HepG2 (cell line): ENCODE measurements around the gene C11orf54. TPM values are rescaled to one million over a fixed set of nuclear protein-coding genes. Genes with fewer than 3 reads are reported as not detected.

Source experiments
- ATAC-seq: fragments of 200-7000 bp; cut with Tn5 transposase; 3 replicates; pipeline ENCODE4 v1.9.1; 2020; ENCODE audit warnings: mild to moderate bottlenecking, moderate library complexity
- BruUV-seq: library from RNA; stranded (reverse); fragments of 400-500 nt; replicated peaks from 2 replicates; lab custom pipeline; 2021; lab: Mats Ljungman, UMichigan
- CTCF ChIA-PET: fragments of 300-600 bp; formaldehyde crosslinking; extraction: SDS; loops from one replicate; lab custom pipeline; 2021; ENCODE audit warnings: low total read pairs, inconsistent platforms, low intra/inter-chr PET ratio; lab: Yijun Ruan, JAX
- POLR2A ChIA-PET: fragments of 350-600 bp; sonication (Branson Sonifier 250); formaldehyde crosslinking; loops from one replicate; lab custom pipeline; 2020; ENCODE audit warnings: antibody characterized with exemption, inconsistent platforms; lab: Yijun Ruan, JAX
- DNase-seq: peaks from one replicate; pipeline ENCODE4 v3.0.0-alpha.2; 2015; ENCODE audit warnings: low spot score
- FAIRE-seq: peaks from 3 replicates; lab custom pipeline; 2011; peaks lifted over from hg19 to GRCh38; lab: Jason Lieb, UNC
- H2AFZ ChIP-seq: one replicate; pipeline ENCODE4 v1.6.1; 2011; ENCODE audit warnings: low read length, inconsistent platforms
- H3K27ac ChIP-seq: fragments of 300-600 bp; 3 replicates; pipeline ENCODE4 v1.8.0; 2011; ENCODE audit warnings: mixed run types, mild to moderate bottlenecking, mixed read lengths, low read length, inconsistent platforms; ENCODE audit not compliant: insufficient read depth; ENCODE audit errors: extremely low read length
- H3K27me3 ChIP-seq, 2 experiments: fragments of 200-600 bp in 1 of 2; 2 replicates in 1 of 2; 3 replicates in 1 of 2; pipeline versions ENCODE4 v1.6.0 to v1.8.0; 2011; ENCODE audit warnings: low read length in 2 of 2, mild to moderate bottlenecking in 2 of 2, moderate library complexity in 2 of 2, inconsistent platforms in 1 of 2; ENCODE audit not compliant: insufficient read depth in 2 of 2, control insufficient read depth in 1 of 2
- H3K36me3 ChIP-seq, 2 experiments: fragments of 200-600 bp in 1 of 2; replicated peaks in 1 of 2; 2 replicates in 1 of 2; 3 replicates in 1 of 2; pipeline versions ENCODE4 v1.5.1 to v1.8.0; 2011; ENCODE audit warnings: low read length in 2 of 2, inconsistent platforms in 1 of 2; ENCODE audit not compliant: insufficient read depth in 2 of 2, control insufficient read depth in 1 of 2
- H3K4me1 ChIP-seq: 2 replicates; pipeline ENCODE4 v1.5.1; 2012; ENCODE audit warnings: low read length, inconsistent platforms; ENCODE audit not compliant: insufficient read depth
- H3K4me2 ChIP-seq: 2 replicates; pipeline ENCODE4 v1.6.0; 2011; ENCODE audit warnings: low read depth, low read length, inconsistent platforms
- H3K4me3 ChIP-seq, 3 experiments: fragments of 200-600 bp in 1 of 3; sonication (generic), shearing (Covaris generic) in 1 of 3; replicated peaks in 1 of 3; 2 replicates each; pipeline ENCODE4 v1.5.1; 2011 to 2016; ENCODE audit warnings: low read length in 3 of 3, inconsistent platforms in 2 of 3, low read depth in 2 of 3, mild to moderate bottlenecking in 2 of 3, control low read depth in 1 of 3, mixed read lengths in 1 of 3; ENCODE audit not compliant: insufficient read depth in 1 of 3
- H3K79me2 ChIP-seq: one replicate; pipeline ENCODE4 v1.6.1; 2011; ENCODE audit warnings: low read length, inconsistent platforms; ENCODE audit not compliant: insufficient read depth
- H3K9ac ChIP-seq: 2 replicates; pipeline ENCODE4 v1.6.0; 2011; ENCODE audit warnings: mild to moderate bottlenecking, low read depth, low read length, inconsistent platforms; ENCODE audit not compliant: insufficient read depth
- H3K9me3 ChIP-seq: 2 replicates; pipeline ENCODE4 v1.5.1; 2012; ENCODE audit warnings: mild to moderate bottlenecking, low read length
- H4K20me1 ChIP-seq: 2 replicates; pipeline ENCODE4 v1.6.0; 2011; ENCODE audit warnings: inconsistent platforms, mild to moderate bottlenecking, low read length, moderate library complexity; ENCODE audit not compliant: insufficient read depth
- CHD2 ChIP-seq: IDR thresholded peaks from 2 replicates; pipeline ENCODE4 v1.6.1; 2011; ENCODE audit warnings: low read depth, low read length, improper control_type of control experiment
- FIP1L1 ChIP-seq: fragments of 200-400 bp; formaldehyde crosslinking; IDR thresholded peaks from 2 replicates; pipeline ENCODE4 v1.6.1; 2018; ENCODE audit warnings: low read depth, mild to moderate bottlenecking, low read length, moderate library complexity, borderline replicate concordance; ENCODE audit not compliant: insufficient read depth
- HNRNPH1 ChIP-seq: fragments of 200-400 bp; formaldehyde crosslinking; optimal IDR thresholded peaks from 2 replicates; pipeline ENCODE3; 2017; ENCODE audit warnings: mild to moderate bottlenecking, low read depth, low read length
- HOXA3 ChIP-seq: sonication (generic); formaldehyde crosslinking; IDR thresholded peaks from 2 replicates; pipeline ENCODE4 v1.5.0; 2020; ENCODE audit warnings: missing genetic modification reagents
- KLF13 ChIP-seq: sonication (generic); formaldehyde crosslinking; IDR thresholded peaks from 2 replicates; pipeline ENCODE4 v1.4.0; 2020; ENCODE audit warnings: mild to moderate bottlenecking, missing genetic modification reagents
- KMT2B ChIP-seq: IDR thresholded peaks from 2 replicates; pipeline ENCODE4 v1.6.1; 2016; ENCODE audit warnings: missing genetic modification reagents, missing compliant biosample characterization
- PRPF4 ChIP-seq: fragments of 200-400 bp; formaldehyde crosslinking; IDR thresholded peaks from 2 replicates; pipeline ENCODE4 v1.6.1; 2016; ENCODE audit warnings: low read length, low read depth; ENCODE audit not compliant: poor library complexity, severe bottlenecking
- PTBP1 ChIP-seq: fragments of 200-400 bp; formaldehyde crosslinking; IDR thresholded peaks from 2 replicates; pipeline ENCODE4 v1.6.1; 2018; ENCODE audit warnings: low read length, low read depth; ENCODE audit not compliant: poor library complexity, severe bottlenecking
- REL ChIP-seq: sonication (generic); formaldehyde crosslinking; conservative IDR thresholded peaks from 2 replicates; pipeline ENCODE4 v1.8.0; 2022; ENCODE audit warnings: mild to moderate bottlenecking, missing genetic modification reagents, moderate library complexity
- RXRA ChIP-seq: sonication (generic); formaldehyde crosslinking; IDR thresholded peaks from 2 replicates; pipeline ENCODE4 v1.5.1; 2020; ENCODE audit warnings: missing genetic modification reagents
- SP1 ChIP-seq, 2 experiments: fragments of 450-650 bp in 1 of 2; sonication (generic) in 1 of 2; formaldehyde crosslinking in 1 of 2; IDR thresholded peaks; 2 replicates each; pipeline versions ENCODE4 v1.4.0 to v1.6.1; 2016 to 2020; ENCODE audit warnings: missing genetic modification reagents in 1 of 2
- TAF15 ChIP-seq: fragments of 200-400 bp; formaldehyde crosslinking; IDR thresholded peaks from one replicate; pipeline ENCODE4 v1.6.1; 2018; ENCODE audit warnings: mild to moderate bottlenecking, low read depth, low read length; ENCODE audit not compliant: poor library complexity, severe bottlenecking
- ZBTB21 ChIP-seq: sonication (generic); formaldehyde crosslinking; IDR thresholded peaks from 2 replicates; pipeline ENCODE4 v1.4.0; 2020; ENCODE audit warnings: missing genetic modification reagents
- ZEB1 ChIP-seq: IDR thresholded peaks from 2 replicates; pipeline ENCODE4 v1.6.1; 2012; ENCODE audit warnings: mild to moderate bottlenecking, low read depth, inconsistent platforms; ENCODE audit not compliant: insufficient replicate concordance
- ZNF121 ChIP-seq: sonication (generic); formaldehyde crosslinking; IDR thresholded peaks from 2 replicates; pipeline ENCODE4 v1.5.0; 2020; ENCODE audit warnings: mild to moderate bottlenecking, missing genetic modification reagents
- ZNF253 ChIP-seq: sonication (generic); formaldehyde crosslinking; IDR thresholded peaks from 2 replicates; pipeline ENCODE4 v1.8.0; 2022; ENCODE audit warnings: mild to moderate bottlenecking, missing genetic modification reagents, borderline replicate concordance
- ZNF367 ChIP-seq: sonication (generic); formaldehyde crosslinking; IDR thresholded peaks from 2 replicates; pipeline ENCODE4 v1.4.0; 2020; ENCODE audit warnings: missing genetic modification reagents, borderline replicate concordance
- ZNF546 ChIP-seq: sonication (generic); formaldehyde crosslinking; conservative IDR thresholded peaks from 2 replicates; pipeline ENCODE4 v1.8.1; 2023; ENCODE audit warnings: mild to moderate bottlenecking, missing genetic modification reagents
- ZNF644 ChIP-seq: IDR thresholded peaks from 2 replicates; pipeline ENCODE4 v1.6.1; 2016; ENCODE audit warnings: low read depth
- WGBS: methylation state at CpG from one replicate; pipeline ENCODE4 v1.1.6; 2017; ENCODE audit warnings: low lambda C conversion rate; 5-methylcytosine and 5-hydroxymethylcytosine counted together
- in situ Hi-C: cut with HindIII; loops from 2 replicates; pipeline ENCODE4 v1.10.0; 2017; ENCODE audit warnings: low pct_unique_long_range_greater_than_20kb; ENCODE audit not compliant: extremely low pct_ligation_motif_present
- intact Hi-C: fragments of 100-400 bp; cut with micrococcal nuclease; formaldehyde crosslinking; loops from one replicate; pipeline ENCODE4 v1.10.0; 2022; ENCODE audit not compliant: unreplicated experiment
- polyA plus RNA-seq, 8 experiments: library from polyadenylated mRNA; depleted of rRNA in 3 of 8; stranded (reverse) in 7 of 8; unstranded in 1 of 8; fragments of >200 nt; fragmentation: Illumina TruSeq in 4 of 8; extraction: Trizol in 4 of 8; gene quantifications; 2 replicates each; pipeline versions ENCODE4 v1.2.1 to v1.2.3, GENCODE V29; 2011 to 2016; ENCODE audit warnings: low read depth in 4 of 8, missing spikeins in 1 of 8, mixed read lengths in 1 of 8; ENCODE audit not compliant: insufficient read depth in 1 of 8
- total RNA-seq, 5 experiments: library from RNA; depleted of rRNA; stranded (reverse); fragments of >200 nt; fragmentation: Illumina TruSeq; extraction: Trizol; gene quantifications; 2 replicates each; pipeline ENCODE4 v1.2.3, GENCODE V29; 2016; ENCODE audit warnings: low read depth in 1 of 5
- TF ChIP-seq, protein P1 (sequence below): sonication (generic); formaldehyde crosslinking; IDR thresholded peaks from 2 replicates; pipeline ENCODE4 v1.4.0; 2020; ENCODE audit warnings: missing genetic modification reagents
- TF ChIP-seq, protein P2 (sequence below): sonication (generic); formaldehyde crosslinking; IDR thresholded peaks from 2 replicates; pipeline ENCODE4 v1.8.1; 2023; ENCODE audit warnings: mild to moderate bottlenecking, inconsistent platforms, moderate library complexity, missing genetic modification reagents, borderline replicate concordance

Gene C11orf54
- total and polyA plus RNA-seq, 2 of the 13 experiments (the other 11 are each of a cell fraction or from before 2014, with no cell fraction given) = 42.7 to 50.1 TPM

DNA sequence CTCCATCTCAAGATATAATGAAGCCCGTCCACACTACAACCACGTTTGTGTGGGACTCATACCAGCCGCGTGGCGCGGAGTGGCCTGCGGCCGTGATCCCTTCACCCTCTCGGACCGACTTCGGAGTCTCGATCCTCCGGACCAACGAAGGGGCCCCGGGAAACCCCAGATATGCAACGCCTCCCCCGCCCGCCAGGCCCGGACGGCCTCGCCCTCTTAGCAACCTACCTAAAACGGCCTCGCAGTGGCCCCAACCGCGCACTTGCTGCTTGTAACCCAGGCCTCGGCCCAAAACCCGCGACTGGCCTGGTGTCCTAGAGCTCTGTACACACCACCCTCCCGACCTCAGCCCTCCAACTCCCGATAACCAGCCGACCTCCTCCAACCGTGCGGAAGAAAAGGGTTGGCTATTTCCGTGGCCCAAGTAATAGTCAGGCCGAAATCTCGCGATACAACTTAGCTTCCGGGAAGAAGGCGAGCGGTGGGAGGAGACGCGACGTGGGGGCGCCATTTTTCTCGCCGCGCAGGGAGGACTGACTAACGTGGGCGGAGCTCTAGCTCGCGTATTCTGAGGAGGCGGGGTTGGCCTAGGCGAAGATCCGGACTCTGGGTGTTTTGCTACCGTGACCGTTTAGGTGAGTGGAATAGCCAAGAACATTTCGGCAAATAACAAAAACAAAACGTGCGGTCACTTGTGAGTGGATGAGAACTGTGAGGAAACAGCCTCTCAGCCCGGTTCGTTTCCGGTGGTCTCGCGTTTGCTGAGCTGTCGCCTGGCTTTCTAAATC, at the start of gene C11orf54, which contains the start of gene TAF1D (continued):
- TF ChIP-seq ZBTB21 (CRISPR knock-in tag) (0 out of 2 replicates have a peak, but pooled peaks have one; percentile 6), PTBP1 (peak; percentile 48), ZNF644 (no peak), ZEB1 (peak; percentile 26), PRPF4 (no peak), RXRA (peak; percentile 50; the same call in 1 of the 2 replicates), KMT2B (CRISPR knock-in tag) (peak; percentile 52), HNRNPH1 (peak; percentile 92), HOXA3 (CRISPR knock-in tag) (peak; percentile 92), TAF15 (no peak), KLF13 (CRISPR knock-in tag) (no peak), CHD2 (peak; percentile 93)
- TF ChIP-seq, protein P1, sequence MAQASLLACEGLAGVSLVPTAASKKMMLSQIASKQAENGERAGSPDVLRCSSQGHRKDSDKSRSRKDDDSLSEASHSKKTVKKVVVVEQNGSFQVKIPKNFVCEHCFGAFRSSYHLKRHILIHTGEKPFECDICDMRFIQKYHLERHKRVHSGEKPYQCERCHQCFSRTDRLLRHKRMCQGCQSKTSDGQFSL (CRISPR knock-in tag) = no peak

GRCh38 chr11:93694109-93694508, 47.4 kb upstream of the C11orf54 start:
- TF ChIP-seq, protein P2, sequence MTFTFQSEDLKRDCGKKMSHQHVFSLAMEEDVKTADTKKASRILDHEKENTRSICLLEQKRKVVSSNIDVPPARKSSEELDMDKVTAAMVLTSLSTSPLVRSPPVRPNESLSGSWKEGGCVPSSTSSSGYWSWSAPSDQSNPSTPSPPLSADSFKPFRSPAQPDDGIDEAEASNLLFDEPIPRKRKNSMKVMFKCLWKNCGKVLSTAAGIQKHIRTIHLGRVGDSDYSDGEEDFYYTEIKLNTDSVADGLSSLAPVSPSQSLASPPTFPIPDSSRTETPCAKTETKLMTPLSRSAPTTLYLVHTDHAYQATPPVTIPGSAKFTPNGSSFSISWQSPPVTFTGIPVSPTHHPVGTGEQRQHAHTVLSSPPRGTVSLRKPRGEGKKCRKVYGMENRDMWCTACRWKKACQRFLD (CRISPR knock-in tag) = no peak
- TF ChIP-seq SP1 (IDR thresholded peaks at IDR 0.05) (no peak), SP1 (CRISPR knock-in tag; IDR thresholded peaks at IDR 0.05) (no peak), REL (CRISPR knock-in tag) (no peak), FIP1L1 (no peak), HNRNPH1 (no peak), ZNF367 (CRISPR knock-in tag) (no peak), ZNF121 (CRISPR knock-in tag) (no peak), ZNF253 (CRISPR knock-in tag) (no peak), ZNF546 (CRISPR knock-in tag) (no peak)
- Histone ChIP-seq H3K27me3 (no peaks in the 10 kb centered on the region), H3K9ac (no peak overlapping the region), H3K27ac (no peak overlapping the region), H2AFZ (no peak overlapping the region), H3K4me2 (no peak overlapping the region), H3K4me3 (no peak overlapping the region), H3K79me2 (no peaks in the 10 kb centered on the region), H4K20me1 (no peaks in the 10 kb centered on the region), H3K4me1 (no peaks in the 10 kb centered on the region), H3K9me3 (no peaks in the 10 kb centered on the region), H3K36me3 (peaks cover 11 to 61% of the 10 kb centered on the region in 2 experiments)
- no TSS peak for BruUV-seq
- peak; percentile 83 for ATAC-seq
- no peak for DNase-seq
- intact Hi-C loops = no loop called here
- no peak for FAIRE-seq
- in situ Hi-C loops = no loop called here
- ChIA-PET CTCF (no interaction called here), POLR2A (no interaction called here)
- WGBS = 95% methylated on average over 2 of the region's 2 CpGs
